HL-60 (cell line): ENCODE measurements around the gene NPB.

Experiments used
- CTCF ChIP-seq: IDR thresholded peaks from one replicate; pipeline ENCODE4 v1.5.1; 2011; ENCODE audit warnings: low read length, control low read depth, inconsistent platforms; ENCODE audit not compliant: insufficient read depth
- POLR2AphosphoS5 ChIP-seq: IDR thresholded peaks from 2 replicates; pipeline ENCODE4 v1.6.1; 2012; ENCODE audit warnings: low read depth

- TF ChIP-seq CTCF (no peak), POLR2AphosphoS5 (no peak)
Measured at GRCh38 chr17:81944858-81945257, 42.8 kb downstream of the NPB start.
